Astrocyte (in vitro differentiated cells and primary cell): ENCODE data around the gene FOXK2.

Experiments
- CTCF ChIP-seq: IDR thresholded peaks from 2 replicates; pipeline ENCODE4 v1.5.1; 2011; ENCODE audit warnings: low read depth, mild to moderate bottlenecking, inconsistent platforms, low read length, moderate library complexity; ENCODE audit not compliant: insufficient read depth
- EZH2 ChIP-seq: IDR thresholded peaks from 2 replicates; pipeline ENCODE4 v1.6.1; 2012; ENCODE audit warnings: mild to moderate bottlenecking, low read length, inconsistent platforms; ENCODE audit not compliant: insufficient read depth

DNA sequence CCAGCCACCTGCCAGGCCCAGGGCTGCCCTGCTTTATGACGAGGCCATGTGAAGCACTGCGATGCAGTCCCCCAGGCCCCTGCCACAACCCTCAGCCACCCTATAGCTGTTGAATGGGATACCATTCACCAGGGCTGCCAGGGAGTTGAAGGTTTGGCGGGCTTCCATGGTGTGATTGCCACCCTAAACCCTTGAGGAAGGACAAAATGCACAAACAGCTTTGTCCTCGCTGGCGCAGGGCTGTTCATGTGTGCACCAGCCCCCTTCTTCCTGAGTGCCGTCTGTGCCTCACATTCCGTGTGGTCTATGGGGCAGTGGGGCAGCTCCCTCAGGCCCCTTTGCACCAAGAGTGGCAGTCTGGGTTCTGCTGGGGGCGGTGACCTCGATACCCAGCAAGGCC lies 35.7 kb upstream of the FOXK2 start:
- TF ChIP-seq EZH2 (no peak), CTCF (no peak)
